ENCODE data around the gene ESYT1.

Gene ESYT1

GRCh38 chr12:56188778-56189098 lies 60.7 kb downstream of the ESYT1 start:
- DNase-seq (ENCODE audit: low read depth) = no peak

- DNase-seq (ENCODE audit: low read depth) = peak; percentile 74
Observed at GRCh38 chr12:56189099-56189917, 61.2 kb downstream of the ESYT1 start, which contains the start of gene SMARCC2. Gene SMARCC2, minus strand, starts transcription at chr12:56189483. Its CDS starts 22 bp downstream, at chr12:56189461.

- DNase-seq (ENCODE audit: low read depth) = peak; percentile 64
Observed at GRCh38 chr12:56189918-56190694, 62.0 kb downstream of the ESYT1 start.

GRCh38 chr12:56190695-56191155 lies 62.7 kb downstream of the ESYT1 start:
- DNase-seq (ENCODE audit: low read depth) = no peak

- DNase-seq (ENCODE audit: low read depth) = no peak
Observed at GRCh38 chr12:56192582-56192981, 64.5 kb downstream of the ESYT1 start.

- no peak for DNase-seq (ENCODE audit: low read depth)
Observed at GRCh38 chr12:56193025-56193578, 65.0 kb downstream of the ESYT1 start.

Measured in stimulated activated CD8-positive, alpha-beta memory T cell treated with anti-CD3 and anti-CD28 coated beads, Interleukin-12 subunit alpha, Interleukin-12 subunit beta, amount 100 ng/mL, for 4 hours (primary cell).